Measurements from ENCODE around the gene RBMY1B.
"Not testable (repeated sequence)": the region's sequence is repeated elsewhere in the genome, so short reads cannot be mapped to it uniquely, and the experiment has no call there.

- not testable (repeated sequence) for TF ChIP-seq CTCF (IDR thresholded peaks at IDR 0.05; ENCODE audit: insufficient read depth, low read length, poor library complexity, severe bottlenecking); EZH2phosphoT487 (conservative IDR thresholded peaks at IDR 0.05; ENCODE audit: low read length)
Measured at GRCh38 chrY:21559316-21559984, 48.3 kb downstream of the RBMY1B start.

Measured in SU-DHL-6 (cell line).